Stimulated activated CD4-positive, alpha-beta T cell treated with anti-CD3 and anti-CD28 coated beads, Interleukin-4, amount 100 ng/mL, for 1 hour (primary cell): Measurements from ENCODE around the gene OR5K4.
"Not testable (repeated sequence)": the region's sequence is repeated elsewhere in the genome, so short reads cannot be mapped to it uniquely, and the experiment has no call there.

Experiments
- DNase-seq: peaks from one replicate; pipeline ENCODE4 v3.0.0-alpha.2; 2020

Gene OR5K4

GRCh38 chr3:98371853-98372252 lies 18.2 kb downstream of the OR5K4 start:
- DNase-seq, result no peak

- no peak for DNase-seq
Observed at GRCh38 chr3:98372445-98372844, 18.8 kb downstream of the OR5K4 start.

GRCh38 chr3:98376631-98377030 lies 23.0 kb downstream of the OR5K4 start:
- no peak for DNase-seq

- no peak for DNase-seq
Observed at GRCh38 chr3:98388147-98388546, 34.5 kb downstream of the OR5K4 start.

GRCh38 chr3:98390366-98390765 lies 36.7 kb downstream of the OR5K4 start, which contains the start of gene OR5K3:
TSS of gene OR5K3 (plus strand) at chr3:98390666. CDS start at chr3:98390666, 0 bp downstream.
- no peak for DNase-seq

- no peak for DNase-seq
Observed at GRCh38 chr3:98395101-98395500, 41.4 kb downstream of the OR5K4 start.

GRCh38 chr3:98396482-98396881 lies 42.8 kb downstream of the OR5K4 start:
- not testable (repeated sequence) for DNase-seq

- no peak for DNase-seq
Observed at GRCh38 chr3:98398513-98398912, 44.9 kb downstream of the OR5K4 start.

GRCh38 chr3:98402507-98402906 lies 48.9 kb downstream of the OR5K4 start:
- no peak for DNase-seq

- no peak for DNase-seq
Observed at GRCh38 chr3:98404010-98404409, 50.4 kb downstream of the OR5K4 start.
